OCI-LY7 (cell line): Measurements from ENCODE around the gene MIX23. TPM values are rescaled to one million over a fixed set of nuclear protein-coding genes. Genes with fewer than 3 reads are reported as not detected.

Source experiments
- BruUV-seq: library from RNA; stranded (reverse); fragments of 400-500 nt; replicated peaks from 2 replicates; lab custom pipeline; 2021; lab: Mats Ljungman, UMichigan
- CTCF ChIA-PET: fragments of 300-600 bp; sonication (Branson Sonifier 250); formaldehyde crosslinking; loops from one replicate; lab custom pipeline; 2022; ENCODE audit warnings: antibody characterized with exemption; ENCODE audit not compliant: unreplicated experiment; lab: Charles Lee
- POLR2A ChIA-PET: fragments of 300-600 bp; sonication (Branson Sonifier 250); formaldehyde crosslinking; loops from one replicate; lab custom pipeline; 2022; ENCODE audit warnings: antibody characterized with exemption; lab: Charles Lee
- DNase-seq: peaks from one replicate; pipeline ENCODE4 v3.0.0-alpha.2; 2015; ENCODE audit warnings: low spot score
- H2AFZ ChIP-seq: fragments of 200-600 bp; sonication (generic), shearing (Covaris generic); 2 replicates; pipeline ENCODE4 v1.6.1; 2014; ENCODE audit warnings: mild to moderate bottlenecking, antibody characterized with exemption, low read length, moderate library complexity
- H3K27ac ChIP-seq: fragments of 200-600 bp; sonication (generic); 2 replicates; pipeline ENCODE4 v1.5.1; 2014; ENCODE audit warnings: mixed run types, low read depth, mild to moderate bottlenecking, moderate library complexity, low read length, inconsistent platforms; ENCODE audit not compliant: poor library complexity, severe bottlenecking
- H3K36me3 ChIP-seq: fragments of 200-600 bp; sonication (generic); 2 replicates; pipeline ENCODE4 v1.6.1; 2014; ENCODE audit warnings: mild to moderate bottlenecking, antibody characterized with exemption, low read length, moderate library complexity, mixed read lengths; ENCODE audit not compliant: insufficient read depth
- H3K4me1 ChIP-seq: fragments of 200-600 bp; sonication (generic); 2 replicates; pipeline ENCODE4 v1.5.1; 2014; ENCODE audit warnings: mild to moderate bottlenecking, low read length; ENCODE audit not compliant: insufficient read depth, poor library complexity, severe bottlenecking
- H3K4me2 ChIP-seq: fragments of 200-600 bp; sonication (generic); 2 replicates; pipeline ENCODE4 v1.6.1; 2014; ENCODE audit warnings: mild to moderate bottlenecking, low read length
- H3K4me3 ChIP-seq: fragments of 200-600 bp; sonication (generic); 2 replicates; pipeline ENCODE4 v1.5.1; 2014; ENCODE audit warnings: mild to moderate bottlenecking, low read depth, low read length; ENCODE audit not compliant: poor library complexity, severe bottlenecking
- H3K79me2 ChIP-seq: fragments of 200-600 bp; sonication (generic); 2 replicates; pipeline ENCODE4 v1.6.1; 2016; ENCODE audit warnings: low read depth, mild to moderate bottlenecking, low read length, moderate library complexity, mixed read lengths; ENCODE audit not compliant: insufficient read depth
- H3K9me2 ChIP-seq: fragments of 200-600 bp; sonication (generic); 2 replicates; pipeline ENCODE4 v1.6.1; 2016; ENCODE audit warnings: mild to moderate bottlenecking, low read length, mixed read lengths; ENCODE audit not compliant: insufficient read depth
- H3K9me3 ChIP-seq: fragments of 200-600 bp; sonication (generic); 2 replicates; pipeline ENCODE4 v1.6.1; 2014; ENCODE audit warnings: mild to moderate bottlenecking, mixed run types, low read length, mixed read lengths
- H4K20me1 ChIP-seq: fragments of 200-600 bp; sonication (generic); 2 replicates; pipeline ENCODE4 v1.6.1; 2014; ENCODE audit warnings: mild to moderate bottlenecking, antibody characterized with exemption, low read length, moderate library complexity, mixed read lengths; ENCODE audit not compliant: insufficient read depth
- CTCF ChIP-seq: fragments of 200-600 bp; sonication (generic); conservative IDR thresholded peaks from 2 replicates; pipeline ENCODE4 v1.5.1; 2014; ENCODE audit warnings: mild to moderate bottlenecking, antibody characterized with exemption, low read length, moderate library complexity, mixed read lengths
- EZH2phosphoT487 ChIP-seq: fragments of 200-600 bp; sonication (generic); IDR thresholded peaks from 2 replicates; pipeline ENCODE4 v1.6.1; 2018; ENCODE audit warnings: low read depth, borderline replicate concordance, mild to moderate bottlenecking, mixed run types, antibody characterized with exemption, low read length, moderate library complexity, mixed read lengths
- intact Hi-C: fragments of 100-400 bp; cut with micrococcal nuclease; formaldehyde crosslinking; loops from one replicate; pipeline ENCODE4 v1.10.0; 2022; ENCODE audit not compliant: unreplicated experiment
- total RNA-seq, 2 experiments: library from RNA; depleted of rRNA in 1 of 2; stranded (reverse); fragments of >200 nt in 1 of 2; shearing (Covaris generic) in 1 of 2; gene quantifications; 2 replicates each; pipeline ENCODE4 v1.2.3, GENCODE V29; 2014 to 2022

Gene MIX23
- total RNA-seq, 2 experiments from 2014 or later = 44.7 to 71.3 TPM

GRCh38 chr3:122415104-122415744 is 32.2 kb upstream of the MIX23 start:
- H3K79me2 ChIP-seq = peaks cover 35% of the 10 kb centered on the region
- CTCF ChIA-PET = no interaction called here
- H3K36me3 ChIP-seq = peaks cover 30% of the 10 kb centered on the region
- H3K4me2 ChIP-seq = peak overlapping the region; percentile 98
- H2AFZ ChIP-seq = peak overlapping the region; percentile 62; the same call in 1 of the 2 replicates
- H3K4me3 ChIP-seq = peak overlapping the region; percentile 85
- no peaks in the 10 kb centered on the region for H3K9me2 ChIP-seq
- no peaks in the 10 kb centered on the region for H3K9me3 ChIP-seq
- H4K20me1 ChIP-seq = no peaks in the 10 kb centered on the region
- DNase-seq = peak; percentile 77
- intact Hi-C loops = loop anchor here (5.0 to 10.0 kb wide), 3 partner anchors 97 to 868 kb away; partner anchors contain the start of genes HSPBAP1, KPNA1, POLQ and SLC49A4
- H3K4me1 ChIP-seq = peaks cover 38% of the 10 kb centered on the region
- TF ChIP-seq CTCF = no peak
- TF ChIP-seq EZH2phosphoT487 = no peak
- H3K27ac ChIP-seq = peak overlapping the region; percentile 87
- POLR2A ChIA-PET = interaction anchor here (1.4 to 3.5 kb wide), 6 partner anchors 8 to 378 kb away, joined by 4 to 44 read pairs (median 6); partner anchors contain the start of genes FAM162A, HSPBAP1 and MIX23
- BruUV-seq = TSS peak; percentile 83

GRCh38 chr3:122414391-122414790 is 31.4 kb upstream of the MIX23 start:
- no TSS peak for BruUV-seq
- H3K4me3 ChIP-seq = peak overlapping the region; percentile 85
- DNase-seq = no peak
- peaks cover 39% of the 10 kb centered on the region for H3K36me3 ChIP-seq
- no peaks in the 10 kb centered on the region for H3K9me2 ChIP-seq
- peaks cover 41% of the 10 kb centered on the region for H3K4me1 ChIP-seq
- peaks cover 35% of the 10 kb centered on the region for H3K79me2 ChIP-seq
- no peak overlapping the region for H2AFZ ChIP-seq
- ChIA-PET CTCF (no interaction called here), POLR2A (interaction anchor here (2.4 kb wide), 1 partner anchor 102 kb away, joined by 7 read pairs; no protein-coding TSS in a partner anchor)
- intact Hi-C loops = loop anchor here (10.0 kb wide), 1 partner anchor 380 kb away; the partner anchor contains the start of genes HSPBAP1 and SLC49A4
- no peaks in the 10 kb centered on the region for H4K20me1 ChIP-seq
- TF ChIP-seq CTCF (no peak), EZH2phosphoT487 (no peak)
- H3K9me3 ChIP-seq = no peaks in the 10 kb centered on the region
- H3K4me2 ChIP-seq = peak overlapping the region; percentile 98
- no peak overlapping the region for H3K27ac ChIP-seq

GRCh38 chr3:122410639-122411038 is 27.6 kb upstream of the MIX23 start:
- no peak overlapping the region for H3K4me3 ChIP-seq
- no peak overlapping the region for H2AFZ ChIP-seq
- ChIA-PET CTCF (no interaction called here), POLR2A (interaction anchor here (0.6 kb wide), 2 partner anchors 111 to 627 kb away, joined by 3 to 4 read pairs; no protein-coding TSS in a partner anchor)
- H3K36me3 ChIP-seq = peaks cover 75% of the 10 kb centered on the region
- no peaks in the 10 kb centered on the region for H3K9me2 ChIP-seq
- no peak for DNase-seq
- intact Hi-C loops = loop anchor here (10.0 kb wide), 1 partner anchor 384 kb away; the partner anchor contains the start of genes HSPBAP1 and SLC49A4
- H3K79me2 ChIP-seq = peaks cover 23% of the 10 kb centered on the region
- H3K4me2 ChIP-seq = no peak overlapping the region
- TF ChIP-seq EZH2phosphoT487 = no peak
- H3K4me1 ChIP-seq = peaks cover 27% of the 10 kb centered on the region
- no TSS peak for BruUV-seq
- no peaks in the 10 kb centered on the region for H4K20me1 ChIP-seq
- no peaks in the 10 kb centered on the region for H3K9me3 ChIP-seq
- no peak overlapping the region for H3K27ac ChIP-seq
